ENCODE results near the gene SYNC. TPM values are rescaled to one million over a fixed set of nuclear protein-coding genes. Genes with fewer than 3 reads are reported as not detected.

The SYNC gene
- total and polyA plus RNA-seq, 10 of the 15 experiments (the other 5 are each of a cell fraction or from before 2014, with no cell fraction given), result 0.04 to 0.12 (median 0.05) TPM; not detected in 7

- CTCF ChIA-PET, result no interaction called here
- intact Hi-C loops (cut with micrococcal nuclease; ENCODE audit: unreplicated experiment), result no loop called here
- Histone ChIP-seq H3K27me3 (replicated peaks in 1 of 2; ENCODE audit: control insufficient read depth in 2 of 2, insufficient read depth in 2 of 2, low read length in 1 of 2) (no peaks in the 10 kb centered on the region), H3K36me3 (ENCODE audit: control insufficient read depth in 2 of 2, insufficient read depth in 2 of 2, low read length in 1 of 2) (no peaks in the 10 kb centered on the region), H2AFZ (ENCODE audit: control insufficient read depth, low read depth, low read length) (no peak overlapping the region), H3K4me2 (ENCODE audit: control insufficient read depth, insufficient read depth) (no peak overlapping the region), H4K20me1 (ENCODE audit: control insufficient read depth, insufficient read depth) (no peaks in the 10 kb centered on the region), H3K27ac (ENCODE audit: control insufficient read depth, insufficient read depth) (no peak overlapping the region), H3K9me3 (replicated peaks; ENCODE audit: control insufficient read depth, insufficient read depth, low read length) (no peaks in the 10 kb centered on the region), H3K4me3 (no peak overlapping the region), H3K4me1 (ENCODE audit: control insufficient read depth, insufficient read depth, low read length) (no peaks in the 10 kb centered on the region), H3K9ac (ENCODE audit: control insufficient read depth, insufficient read depth, low read length) (no peak overlapping the region), H3K79me2 (ENCODE audit: control insufficient read depth, insufficient read depth, low read length) (no peaks in the 10 kb centered on the region)
- no TSS peak for BruUV-seq (replicated peaks)
- POLR2A ChIA-PET, result no interaction called here
- ATAC-seq (no peak), DNase-seq (ENCODE audit: low read depth, low spot score) (no peak), FAIRE-seq (no peak)
- SMC1A ChIA-PET (ENCODE audit: uncharacterized antibody, unreplicated experiment), result interaction anchor here (0.8 kb wide), 1 partner anchor 98 kb away, joined by 3 read pairs; no protein-coding TSS in a partner anchor
- in situ Hi-C loops (cut with MboI), result no loop called here
- 71% methylated on average over 6 of the region's 6 CpGs for WGBS (ENCODE audit: insufficient coverage, insufficient replicate concordance, low lambda C conversion rate, missing lambda C conversion rate)
- RAD21 ChIA-PET (ENCODE audit: unreplicated experiment), result no interaction called here
- TF ChIP-seq ZNF622 (IDR thresholded peaks at IDR 0.05), result no peak
- no peak for TF ChIP-seq ZBTB40 (IDR thresholded peaks at IDR 0.05; ENCODE audit: borderline replicate concordance)
- no peak for TF ChIP-seq ZNF207 (IDR thresholded peaks at IDR 0.05; ENCODE audit: borderline replicate concordance)
- no peak for TF ChIP-seq MEF2A (IDR thresholded peaks at IDR 0.05; ENCODE audit: insufficient read depth, low read depth, low read length)
- TF ChIP-seq NRF1 (conservative IDR thresholded peaks at IDR 0.05; ENCODE audit: low read depth, low read length), result no peak
- TF ChIP-seq BCLAF1 (IDR thresholded peaks at IDR 0.05), result no peak
- TF ChIP-seq EP300 (IDR thresholded peaks at IDR 0.05; ENCODE audit: borderline replicate concordance in 1 of 2, control insufficient read depth in 1 of 2, low read depth in 2 of 2, low read length in 2 of 2), result no peak
- TF ChIP-seq TCF7 (IDR thresholded peaks at IDR 0.05; ENCODE audit: borderline replicate concordance), result no peak
- no peak for TF ChIP-seq MAX (IDR thresholded peaks at IDR 0.05; ENCODE audit: low read depth, low read length)
- no peak for TF ChIP-seq PKNOX1 (IDR thresholded peaks at IDR 0.05)
- TF ChIP-seq STAT1 (conservative IDR thresholded peaks at IDR 0.05), result no peak
- no peak for TF ChIP-seq KLF5 (IDR thresholded peaks at IDR 0.05; ENCODE audit: partially characterized antibody)
Measured at GRCh38 chr1:32693455-32694174, 9.0 kb downstream of the SYNC start.

Measured in GM12878 (cell line).